GM12875 (cell line): Measurements from ENCODE around the gene TMEM108.

ENCODE experiments used
- H3K4me3 ChIP-seq: one replicate; pipeline ENCODE4 v1.5.1; 2011; ENCODE audit warnings: low read depth, low read length, control low read depth
- CTCF ChIP-seq: IDR thresholded peaks from 2 replicates; pipeline ENCODE4 v1.5.1; 2011; ENCODE audit warnings: low read depth, mild to moderate bottlenecking, control low read depth, inconsistent platforms, low read length, moderate library complexity, borderline replicate concordance; ENCODE audit not compliant: insufficient read depth

Gene TMEM108

GRCh38 chr3:133125171-133125570, 87.0 kb downstream of the TMEM108 start:
- TF ChIP-seq CTCF, result no peak
- H3K4me3 ChIP-seq, result no peak overlapping the region

- no peak for TF ChIP-seq CTCF
These were observed 87.6 kb downstream of the TMEM108 start for GRCh38 chr3:133125802-133126201.

GRCh38 chr3:133127381-133127780, 89.2 kb downstream of the TMEM108 start:
- no peak for TF ChIP-seq CTCF
- no peak overlapping the region for H3K4me3 ChIP-seq

More at GRCh38 chr3:133125802-133126201, 87.6 kb downstream of the TMEM108 start:
- no peak overlapping the region for H3K4me3 ChIP-seq

GRCh38 chr3:133130168-133130567, 92.0 kb downstream of the TMEM108 start:
- H3K4me3 ChIP-seq, result no peak overlapping the region
- no peak for TF ChIP-seq CTCF

GRCh38 chr3:133135306-133135705, 97.1 kb downstream of the TMEM108 start:
- no peak overlapping the region for H3K4me3 ChIP-seq
- TF ChIP-seq CTCF, result no peak

- TF ChIP-seq CTCF, result no peak
- H3K4me3 ChIP-seq, result no peak overlapping the region
These were observed 98.2 kb downstream of the TMEM108 start for GRCh38 chr3:133136114-133137041.
